ENCODE data around the gene RABGGTB. TPM values are rescaled to one million over a fixed set of nuclear protein-coding genes. Genes with fewer than 3 reads are reported as not detected.

RABGGTB gene
- total and polyA plus RNA-seq, 2 experiments from 2014 or later: 77.1 to 162 TPM

DNA sequence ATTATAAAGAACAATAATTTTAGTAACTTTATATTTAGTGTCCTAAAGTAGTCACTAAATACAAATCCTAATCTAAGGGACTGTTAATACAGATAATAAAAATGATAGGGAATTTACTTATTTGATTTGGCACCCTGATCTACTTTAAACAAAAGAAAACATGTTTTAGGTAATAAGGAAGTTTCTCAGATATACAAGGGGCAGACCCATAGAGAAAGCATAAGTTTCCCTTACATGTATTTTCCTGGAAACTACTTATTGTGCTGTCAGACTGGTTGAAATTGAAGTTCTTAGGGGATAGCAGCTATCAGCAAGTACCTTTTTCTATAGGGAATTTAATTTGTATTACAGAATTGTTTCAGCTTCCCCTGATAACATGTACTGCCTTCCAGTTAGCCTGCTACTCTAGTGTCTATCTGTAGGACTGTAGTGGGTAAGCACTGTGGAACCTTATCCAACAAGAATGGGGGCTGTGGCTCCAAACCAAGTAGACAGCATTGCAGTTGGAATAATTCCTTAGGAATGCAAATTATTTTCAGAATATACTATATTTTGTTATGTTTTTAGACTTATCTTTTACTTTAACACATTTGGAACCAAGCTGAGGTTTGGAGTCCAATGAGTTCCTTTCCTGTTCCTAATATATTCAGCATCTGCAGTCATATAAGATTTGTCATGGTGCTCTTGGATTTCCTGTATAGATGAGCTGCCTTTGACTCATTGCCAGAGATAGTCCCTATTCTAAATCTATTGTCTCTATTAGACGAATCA is 25.3 kb downstream of the RABGGTB start:
- no peak overlapping the region for H3K4me3 ChIP-seq
- H3K9me3 Mint-ChIP-seq: no peaks in the 10 kb centered on the region
- H3K27me3 ChIP-seq (ENCODE audit: insufficient read depth): no peaks in the 10 kb centered on the region
- H3K79me2 ChIP-seq (replicated peaks; ENCODE audit: insufficient read depth): no peaks in the 10 kb centered on the region
- DNase-seq (ENCODE audit: low spot score) (no peak), ATAC-seq (no peak)
- no peaks in the 10 kb centered on the region for H3K27me3 Mint-ChIP-seq (ENCODE audit: insufficient read depth, low read depth, poor library complexity)
- no peaks in the 10 kb centered on the region for H3K36me3 ChIP-seq (ENCODE audit: insufficient read depth)
- H2AFZ ChIP-seq: no peak overlapping the region
- no peaks in the 10 kb centered on the region for H3K4me1 ChIP-seq (ENCODE audit: insufficient read depth)
- H3K9me2 ChIP-seq (ENCODE audit: insufficient read depth): no peaks in the 10 kb centered on the region
- TF ChIP-seq STAT1 (IDR thresholded peaks at IDR 0.05; ENCODE audit: unreplicated experiment): no peak
- TF ChIP-seq, protein P1, sequence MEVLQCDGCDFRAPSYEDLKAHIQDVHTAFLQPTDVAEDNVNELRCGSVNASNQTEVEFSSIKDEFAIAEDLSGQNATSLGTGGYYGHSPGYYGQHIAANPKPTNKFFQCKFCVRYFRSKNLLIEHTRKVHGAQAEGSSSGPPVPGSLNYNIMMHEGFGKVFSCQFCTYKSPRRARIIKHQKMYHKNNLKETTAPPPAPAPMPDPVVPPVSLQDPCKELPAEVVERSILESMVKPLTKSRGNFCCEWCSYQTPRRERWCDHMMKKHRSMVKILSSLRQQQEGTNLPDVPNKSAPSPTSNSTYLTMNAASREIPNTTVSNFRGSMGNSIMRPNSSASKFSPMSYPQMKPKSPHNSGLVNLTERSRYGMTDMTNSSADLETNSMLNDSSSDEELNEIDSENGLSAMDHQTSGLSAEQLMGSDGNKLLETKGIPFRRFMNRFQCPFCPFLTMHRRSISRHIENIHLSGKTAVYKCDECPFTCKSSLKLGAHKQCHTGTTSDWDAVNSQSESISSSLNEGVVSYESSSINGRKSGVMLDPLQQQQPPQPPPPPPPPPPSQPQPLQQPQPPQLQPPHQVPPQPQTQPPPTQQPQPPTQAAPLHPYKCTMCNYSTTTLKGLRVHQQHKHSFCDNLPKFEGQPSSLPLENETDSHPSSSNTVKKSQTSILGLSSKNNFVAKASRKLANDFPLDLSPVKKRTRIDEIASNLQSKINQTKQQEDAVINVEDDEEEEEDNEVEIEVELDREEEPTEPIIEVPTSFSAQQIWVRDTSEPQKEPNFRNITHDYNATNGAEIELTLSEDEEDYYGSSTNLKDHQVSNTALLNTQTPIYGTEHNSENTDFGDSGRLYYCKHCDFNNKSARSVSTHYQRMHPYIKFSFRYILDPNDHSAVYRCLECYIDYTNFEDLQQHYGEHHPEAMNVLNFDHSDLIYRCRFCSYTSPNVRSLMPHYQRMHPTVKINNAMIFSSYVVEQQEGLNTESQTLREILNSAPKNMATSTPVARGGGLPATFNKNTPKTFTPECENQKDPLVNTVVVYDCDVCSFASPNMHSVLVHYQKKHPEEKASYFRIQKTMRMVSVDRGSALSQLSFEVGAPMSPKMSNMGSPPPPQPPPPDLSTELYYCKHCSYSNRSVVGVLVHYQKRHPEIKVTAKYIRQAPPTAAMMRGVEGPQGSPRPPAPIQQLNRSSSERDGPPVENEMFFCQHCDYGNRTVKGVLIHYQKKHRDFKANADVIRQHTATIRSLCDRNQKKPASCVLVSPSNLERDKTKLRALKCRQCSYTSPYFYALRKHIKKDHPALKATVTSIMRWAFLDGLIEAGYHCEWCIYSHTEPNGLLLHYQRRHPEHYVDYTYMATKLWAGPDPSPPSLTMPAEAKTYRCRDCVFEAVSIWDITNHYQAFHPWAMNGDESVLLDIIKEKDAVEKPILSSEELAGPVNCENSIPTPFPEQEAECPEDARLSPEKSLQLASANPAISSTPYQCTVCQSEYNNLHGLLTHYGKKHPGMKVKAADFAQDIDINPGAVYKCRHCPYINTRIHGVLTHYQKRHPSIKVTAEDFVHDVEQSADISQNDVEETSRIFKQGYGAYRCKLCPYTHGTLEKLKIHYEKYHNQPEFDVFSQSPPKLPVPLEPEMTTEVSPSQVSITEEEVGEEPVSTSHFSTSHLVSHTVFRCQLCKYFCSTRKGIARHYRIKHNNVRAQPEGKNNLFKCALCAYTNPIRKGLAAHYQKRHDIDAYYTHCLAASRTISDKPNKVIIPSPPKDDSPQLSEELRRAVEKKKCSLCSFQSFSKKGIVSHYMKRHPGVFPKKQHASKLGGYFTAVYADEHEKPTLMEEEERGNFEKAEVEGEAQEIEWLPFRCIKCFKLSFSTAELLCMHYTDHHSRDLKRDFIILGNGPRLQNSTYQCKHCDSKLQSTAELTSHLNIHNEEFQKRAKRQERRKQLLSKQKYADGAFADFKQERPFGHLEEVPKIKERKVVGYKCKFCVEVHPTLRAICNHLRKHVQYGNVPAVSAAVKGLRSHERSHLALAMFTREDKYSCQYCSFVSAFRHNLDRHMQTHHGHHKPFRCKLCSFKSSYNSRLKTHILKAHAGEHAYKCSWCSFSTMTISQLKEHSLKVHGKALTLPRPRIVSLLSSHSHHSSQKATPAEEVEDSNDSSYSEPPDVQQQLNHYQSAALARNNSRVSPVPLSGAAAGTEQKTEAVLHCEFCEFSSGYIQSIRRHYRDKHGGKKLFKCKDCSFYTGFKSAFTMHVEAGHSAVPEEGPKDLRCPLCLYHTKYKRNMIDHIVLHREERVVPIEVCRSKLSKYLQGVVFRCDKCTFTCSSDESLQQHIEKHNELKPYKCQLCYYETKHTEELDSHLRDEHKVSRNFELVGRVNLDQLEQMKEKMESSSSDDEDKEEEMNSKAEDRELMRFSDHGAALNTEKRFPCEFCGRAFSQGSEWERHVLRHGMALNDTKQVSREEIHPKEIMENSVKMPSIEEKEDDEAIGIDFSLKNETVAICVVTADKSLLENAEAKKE (CRISPR knock-in tag; IDR thresholded peaks at IDR 0.05): no peak
- no peak for TF ChIP-seq NANOG (IDR thresholded peaks at IDR 0.05; ENCODE audit: borderline replicate concordance)
- TF ChIP-seq REST (IDR thresholded peaks at IDR 0.05; ENCODE audit: unreplicated experiment): no peak
- no peak for TF ChIP-seq POLR2AphosphoS5 (IDR thresholded peaks at IDR 0.05; ENCODE audit: low read depth)
- no peak for TF ChIP-seq CREB1 (CRISPR knock-in tag; IDR thresholded peaks at IDR 0.05; ENCODE audit: low read depth)
- TF ChIP-seq, protein P2, sequence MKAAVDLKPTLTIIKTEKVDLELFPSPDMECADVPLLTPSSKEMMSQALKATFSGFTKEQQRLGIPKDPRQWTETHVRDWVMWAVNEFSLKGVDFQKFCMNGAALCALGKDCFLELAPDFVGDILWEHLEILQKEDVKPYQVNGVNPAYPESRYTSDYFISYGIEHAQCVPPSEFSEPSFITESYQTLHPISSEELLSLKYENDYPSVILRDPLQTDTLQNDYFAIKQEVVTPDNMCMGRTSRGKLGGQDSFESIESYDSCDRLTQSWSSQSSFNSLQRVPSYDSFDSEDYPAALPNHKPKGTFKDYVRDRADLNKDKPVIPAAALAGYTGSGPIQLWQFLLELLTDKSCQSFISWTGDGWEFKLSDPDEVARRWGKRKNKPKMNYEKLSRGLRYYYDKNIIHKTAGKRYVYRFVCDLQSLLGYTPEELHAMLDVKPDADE (IDR thresholded peaks at IDR 0.05): no peak
- TF ChIP-seq CTCF (conservative IDR thresholded peaks at IDR 0.05; ENCODE audit: low read depth in 2 of 2): no peak
- TF ChIP-seq ZNF331 (CRISPR knock-in tag; IDR thresholded peaks at IDR 0.05; ENCODE audit: low read depth): no peak
- no peak for TF ChIP-seq ZNF114 (CRISPR knock-in tag; IDR thresholded peaks at IDR 0.05)
- no peak for TF ChIP-seq EZH2 (IDR thresholded peaks at IDR 0.05; ENCODE audit: low read depth, unreplicated experiment)
- no peak overlapping the region for H3K27ac ChIP-seq (ENCODE audit: low read depth)
- no peak overlapping the region for H3K4me2 ChIP-seq
- H3K27ac Mint-ChIP-seq: no peak overlapping the region
- no peaks in the 10 kb centered on the region for H4K20me1 ChIP-seq (replicated peaks; ENCODE audit: insufficient read depth)
- no peak overlapping the region for H3K4me3 Mint-ChIP-seq
- H3K4me1 Mint-ChIP-seq: no peaks in the 10 kb centered on the region
- H3K36me3 Mint-ChIP-seq (ENCODE audit: low read depth): no peaks in the 10 kb centered on the region
- H3F3A ChIP-seq (replicated peaks; ENCODE audit: low read depth): no peaks in the 10 kb centered on the region

Measured in GM23338 (cell line).